Muscle layer of colon (tissue), 2 donors: ENCODE data around the gene RASSF8.
A peak's percentile ranks its signal among the peaks of the same experiment; 100 is the strongest.

ENCODE experiments used
- H3K27ac ChIP-seq: one replicate; pipeline ENCODE4 v1.7.0; 2013; ENCODE audit warnings: low read depth, mild to moderate bottlenecking, low read length, moderate library complexity
- H3K27me3 ChIP-seq, 2 donors: one replicate each; pipeline ENCODE4 v1.7.0; 2013; ENCODE audit warnings: low read length in 2 of 2, mild to moderate bottlenecking in 2 of 2; ENCODE audit not compliant: insufficient read depth in 2 of 2, control insufficient read depth in 1 of 2
- H3K36me3 ChIP-seq: one replicate; pipeline ENCODE4 v1.7.0; 2013; ENCODE audit warnings: mild to moderate bottlenecking, low read length; ENCODE audit not compliant: insufficient read depth
- H3K4me1 ChIP-seq: one replicate; pipeline ENCODE4 v1.7.0; 2013; ENCODE audit warnings: mild to moderate bottlenecking, low read length; ENCODE audit not compliant: insufficient read depth
- H3K4me3 ChIP-seq, 2 donors: one replicate each; pipeline ENCODE4 v1.7.0; 2013; ENCODE audit warnings: low read length in 2 of 2, low read depth in 1 of 2, mild to moderate bottlenecking in 1 of 2, moderate library complexity in 1 of 2
- H3K9ac ChIP-seq: one replicate; pipeline ENCODE4 v1.7.0; 2013; ENCODE audit warnings: low read length
- H3K9me3 ChIP-seq: one replicate; pipeline ENCODE4 v1.7.0; 2013; ENCODE audit warnings: mild to moderate bottlenecking, low read length
- donor health status: abdominal sarcoma.
- donor health status: Adenocarcinoma of cecum.

Gene RASSF8

GRCh38 chr12:26114720-26115401, 156.4 kb downstream of the RASSF8 start:
- no peaks in the 10 kb centered on the region for H3K9me3 ChIP-seq
- no peaks in the 10 kb centered on the region for H3K27me3 ChIP-seq
- H3K4me3 ChIP-seq, result peak overlapping the region; percentile 22 to 62
- peak overlapping the region; percentile 77 for H3K9ac ChIP-seq
- H3K27ac ChIP-seq, result peak overlapping the region; percentile 96
- H3K36me3 ChIP-seq, result no peaks in the 10 kb centered on the region
- H3K4me1 ChIP-seq, result peaks cover 42% of the 10 kb centered on the region

- Histone ChIP-seq H3K9me3 (no peaks in the 10 kb centered on the region), H3K27me3 (no peaks in the 10 kb centered on the region), H3K9ac (no peak overlapping the region), H3K4me1 (peaks cover 54% of the 10 kb centered on the region), H3K4me3 (no peak overlapping the region), H3K36me3 (no peaks in the 10 kb centered on the region), H3K27ac (no peak overlapping the region)
Measured at GRCh38 chr12:26116829-26117715, 158.6 kb downstream of the RASSF8 start.

GRCh38 chr12:26118308-26118707, 159.8 kb downstream of the RASSF8 start:
- H3K4me1 ChIP-seq, result peaks cover 50% of the 10 kb centered on the region
- no peak overlapping the region for H3K4me3 ChIP-seq
- H3K9ac ChIP-seq, result no peak overlapping the region
- no peaks in the 10 kb centered on the region for H3K36me3 ChIP-seq
- peak overlapping the region; percentile 33 for H3K27ac ChIP-seq
- H3K27me3 ChIP-seq, result no peaks in the 10 kb centered on the region
- no peaks in the 10 kb centered on the region for H3K9me3 ChIP-seq

GRCh38 chr12:26119391-26119989, 161.0 kb downstream of the RASSF8 start:
- Histone ChIP-seq H3K4me1 (peaks cover 45% of the 10 kb centered on the region), H3K9ac (peak overlapping the region; percentile 39), H3K27ac (peak overlapping the region; percentile 74)

GRCh38 chr12:26120561-26121274, 162.2 kb downstream of the RASSF8 start:
- Histone ChIP-seq H3K4me3 (peak overlapping the region in 1 of 2 donors; percentile 40), H3K4me1 (peaks cover 34% of the 10 kb centered on the region), H3K9me3 (no peaks in the 10 kb centered on the region), H3K27ac (peak overlapping the region; percentile 88), H3K27me3 (no peaks in the 10 kb centered on the region), H3K36me3 (no peaks in the 10 kb centered on the region), H3K9ac (peak overlapping the region; percentile 69)

More at GRCh38 chr12:26119391-26119989, 161.0 kb downstream of the RASSF8 start:
- Histone ChIP-seq H3K4me3 (no peak overlapping the region), H3K9me3 (no peaks in the 10 kb centered on the region), H3K27me3 (no peaks in the 10 kb centered on the region), H3K36me3 (no peaks in the 10 kb centered on the region)

GRCh38 chr12:26121323-26122060, 163.0 kb downstream of the RASSF8 start:
- Histone ChIP-seq H3K9ac (peak overlapping the region; percentile 69), H3K27ac (peak overlapping the region; percentile 88), H3K36me3 (no peaks in the 10 kb centered on the region), H3K4me3 (peak overlapping the region; percentile 39 to 40), H3K27me3 (no peaks in the 10 kb centered on the region), H3K4me1 (peaks cover 29% of the 10 kb centered on the region), H3K9me3 (no peaks in the 10 kb centered on the region)

GRCh38 chr12:26122061-26122680, 163.7 kb downstream of the RASSF8 start:
- Histone ChIP-seq H3K27ac (peak overlapping the region; percentile 88), H3K9ac (peak overlapping the region; percentile 69), H3K4me3 (peak overlapping the region; percentile 80 to 82), H3K27me3 (no peaks in the 10 kb centered on the region), H3K9me3 (no peaks in the 10 kb centered on the region), H3K36me3 (no peaks in the 10 kb centered on the region), H3K4me1 (peaks cover 30% of the 10 kb centered on the region)

GRCh38 chr12:26122681-26123481, 164.4 kb downstream of the RASSF8 start:
- Histone ChIP-seq H3K27me3 (no peaks in the 10 kb centered on the region), H3K9ac (peak overlapping the region; percentile 96), H3K9me3 (no peaks in the 10 kb centered on the region), H3K27ac (peak overlapping the region; percentile 85), H3K36me3 (no peaks in the 10 kb centered on the region), H3K4me1 (peaks cover 29% of the 10 kb centered on the region), H3K4me3 (peak overlapping the region; percentile 80 to 82)

GRCh38 chr12:26123482-26123980, 165.0 kb downstream of the RASSF8 start:
- H3K27me3 ChIP-seq, result no peaks in the 10 kb centered on the region
- H3K9me3 ChIP-seq, result no peaks in the 10 kb centered on the region
- H3K27ac ChIP-seq, result peak overlapping the region; percentile 85
- peak overlapping the region; percentile 96 for H3K9ac ChIP-seq
- H3K4me3 ChIP-seq, result peak overlapping the region; percentile 80 to 82
- H3K4me1 ChIP-seq, result peaks cover 29% of the 10 kb centered on the region
- H3K36me3 ChIP-seq, result no peaks in the 10 kb centered on the region
